Lower leg skin (tissue), 4 donors: Measurements from ENCODE around the gene USP10. TPM values are rescaled to one million over a fixed set of nuclear protein-coding genes. Genes with fewer than 3 reads are reported as not detected.
A peak's percentile ranks its signal among the peaks of the same experiment; 100 is the strongest.

ENCODE experiments used
- DNase-seq, 2 donors: peaks; one replicate each; pipeline ENCODE4 v3.0.0-alpha.2; 2019; ENCODE audit warnings: low spot score in 2 of 2
- H3K4me3 ChIP-seq: fragments of 200-600 bp; sonication (generic); 2 replicates; pipeline ENCODE4 v1.5.1; 2017; ENCODE audit warnings: mild to moderate bottlenecking, low read depth; ENCODE audit not compliant: poor library complexity, severe bottlenecking
- CTCF ChIP-seq, 3 donors: fragments of 450-650 bp; IDR thresholded peaks; one replicate each; pipeline ENCODE4 v1.5.1; 2016; ENCODE audit warnings: antibody characterized with exemption in 3 of 3, mild to moderate bottlenecking in 3 of 3, moderate library complexity in 2 of 3
- POLR2A ChIP-seq, 2 donors: fragments of 450-650 bp; IDR thresholded peaks; one replicate each; pipeline ENCODE4 v1.6.1; 2016 to 2017; ENCODE audit warnings: antibody characterized with exemption in 2 of 2, mild to moderate bottlenecking in 1 of 2, moderate library complexity in 1 of 2
- WGBS, 2 donors: methylation state at CpG; one replicate each; pipeline ENCODE4 v1.1.5; 2018; 5-methylcytosine and 5-hydroxymethylcytosine counted together
- intact Hi-C: fragments of 100-400 bp; cut with DNase I; formaldehyde crosslinking; loops from one replicate; pipeline ENCODE4 v1.15.0; 2023; ENCODE audit warnings: low total_unique reads
- total RNA-seq, 4 donors: library from RNA; depleted of rRNA; stranded (reverse); fragments of >200 nt; gene quantifications; one replicate each; pipeline ENCODE4 v1.1.0, GENCODE V29; 2016

USP10 gene
- total RNA-seq, 4 donors from 2014 or later = 54.3 to 69.0 (median 60.7) TPM

- intact Hi-C loops = no loop called here
- no peak for TF ChIP-seq POLR2A (IDR thresholded peaks at IDR 0.05)
- no peak for TF ChIP-seq CTCF (IDR thresholded peaks at IDR 0.05)
- H3K4me3 ChIP-seq = no peak overlapping the region
- 62 to 70% methylated on average over 8 of the region's 8 CpGs for WGBS, 2 donors
- no peak for DNase-seq
Observed at GRCh38 chr16:84800158-84800978, 100.6 kb downstream of the USP10 start.

- no peak overlapping the region for H3K4me3 ChIP-seq
- intact Hi-C loops = no loop called here
- no peak for DNase-seq
- TF ChIP-seq CTCF (IDR thresholded peaks at IDR 0.05) = no peak
- no peak for TF ChIP-seq POLR2A (IDR thresholded peaks at IDR 0.05)
- 74 to 76% methylated on average over 9 of the region's 9 CpGs for WGBS, 2 donors
Observed at GRCh38 chr16:84803146-84803545, 103.3 kb downstream of the USP10 start.

- 87 to 94% methylated on average over 10 of the region's 10 CpGs for WGBS, 2 donors
- intact Hi-C loops = no loop called here
Observed at GRCh38 chr16:84804326-84804725, 104.5 kb downstream of the USP10 start.

GRCh38 chr16:84806256-84806889, 106.6 kb downstream of the USP10 start:
- intact Hi-C loops = no loop called here
- 36 to 39% methylated on average over 19 to 24 of the region's 26 CpGs for WGBS, 2 donors
- no peak for TF ChIP-seq CTCF (IDR thresholded peaks at IDR 0.05)
- no peak for TF ChIP-seq POLR2A (IDR thresholded peaks at IDR 0.05)
- no peak overlapping the region for H3K4me3 ChIP-seq
- peak in 1 of 2 donors; percentile 35 for DNase-seq

More at GRCh38 chr16:84804326-84804725, 104.5 kb downstream of the USP10 start:
- TF ChIP-seq POLR2A (IDR thresholded peaks at IDR 0.05) = no peak
- no peak for TF ChIP-seq CTCF (IDR thresholded peaks at IDR 0.05)
- no peak overlapping the region for H3K4me3 ChIP-seq
- no peak for DNase-seq

- 87 to 91% methylated on average over 10 of the region's 10 CpGs for WGBS, 2 donors
- TF ChIP-seq POLR2A (IDR thresholded peaks at IDR 0.05) (no peak), CTCF (IDR thresholded peaks at IDR 0.05) (no peak)
- no peak for DNase-seq
- intact Hi-C loops = no loop called here
- H3K4me3 ChIP-seq = no peak overlapping the region
Observed at GRCh38 chr16:84806890-84807258, 107.1 kb downstream of the USP10 start.
